Inflammatory macrophage (primary cell): Measurements from ENCODE around the gene ELL2.
"Not testable (repeated sequence)": the region's sequence is repeated elsewhere in the genome, so short reads cannot be mapped to it uniquely, and the experiment has no call there.

Source experiments
- DNase-seq, 2 donors: peaks; one replicate each; pipeline ENCODE4 v3.0.0-alpha.2; 2020 to 2022

ELL2 gene

GRCh38 chr5:95930141-95930930 is 31.3 kb downstream of the ELL2 start:
- no peak for DNase-seq

- DNase-seq = no peak
These were observed 32.9 kb downstream of the ELL2 start for GRCh38 chr5:95928724-95929253.

DNA sequence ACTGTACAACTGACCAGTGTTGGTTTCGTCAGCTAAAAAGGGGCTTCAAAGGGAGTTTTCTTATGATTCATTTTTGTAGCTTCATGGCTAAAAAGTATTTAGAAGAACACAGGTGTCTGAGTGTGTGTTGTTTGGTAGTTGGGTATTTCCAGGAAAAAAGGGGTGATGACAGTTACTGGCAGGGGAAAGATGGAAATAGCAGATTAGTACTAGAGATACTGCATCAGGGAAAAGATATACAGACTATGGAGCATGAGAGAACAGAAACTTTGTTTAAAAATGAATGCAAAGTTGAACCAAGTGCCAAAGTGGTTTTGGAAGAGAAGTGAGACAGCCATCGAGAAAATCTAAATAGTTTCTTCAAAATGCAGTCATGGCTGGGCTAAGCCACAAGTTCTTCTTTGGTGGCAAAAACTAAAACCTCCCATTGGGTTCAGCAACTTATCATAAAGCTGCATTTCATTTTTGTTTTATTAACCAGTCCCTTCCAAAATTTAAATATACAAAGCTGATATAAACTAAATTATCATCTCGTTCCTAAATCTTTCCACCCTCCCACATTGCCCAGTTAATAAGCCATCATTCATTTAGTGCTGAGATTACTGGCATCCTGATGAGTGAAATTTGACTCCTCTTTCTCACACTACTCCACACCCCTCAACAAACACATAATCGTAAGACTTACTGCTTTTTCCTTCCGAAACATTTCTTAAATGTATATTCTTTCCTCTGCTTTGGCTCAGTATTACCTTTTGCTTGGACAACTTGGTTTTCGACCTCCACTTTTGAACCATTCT is 33.5 kb downstream of the ELL2 start:
- no peak for DNase-seq

DNA sequence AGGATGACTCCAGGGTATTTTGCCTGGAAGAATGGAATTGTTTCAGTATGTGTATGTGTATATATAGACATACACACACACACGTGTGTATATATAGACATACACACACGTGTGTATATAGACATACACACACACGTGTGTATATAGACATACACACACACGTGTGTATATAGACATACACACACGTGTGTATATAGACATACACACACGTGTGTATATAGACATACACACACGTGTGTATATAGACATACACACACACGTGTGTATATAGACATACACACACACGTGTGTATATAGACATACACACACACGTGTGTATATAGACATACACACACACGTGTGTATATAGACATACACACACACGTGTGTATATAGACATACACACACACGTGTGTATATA is 34.4 kb downstream of the ELL2 start:
- not testable (repeated sequence) for DNase-seq

DNA sequence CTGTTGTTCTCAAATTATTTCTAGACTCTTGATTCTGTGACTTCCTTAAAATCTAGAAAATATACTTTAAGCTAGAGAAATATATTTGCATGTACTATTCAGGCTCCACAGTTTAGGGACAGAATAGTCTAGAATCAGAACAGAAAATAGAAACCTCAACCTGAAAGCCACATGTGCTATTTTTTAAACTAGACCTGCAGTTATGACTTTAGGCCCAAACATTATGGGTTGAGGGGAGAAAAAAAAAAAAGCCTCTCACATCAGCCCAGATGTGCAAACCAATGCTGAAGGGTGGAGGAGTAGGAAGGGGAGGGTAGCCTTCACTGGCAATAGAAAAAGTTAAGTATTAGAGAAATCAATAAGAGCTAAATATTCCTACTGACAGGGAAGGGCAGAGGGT is 35.7 kb downstream of the ELL2 start:
- DNase-seq = no peak

- no peak for DNase-seq
These were observed 36.3 kb downstream of the ELL2 start for GRCh38 chr5:95925378-95925744.

GRCh38 chr5:95924720-95925377 is 36.8 kb downstream of the ELL2 start:
- DNase-seq = peak; percentile 80 to 88

GRCh38 chr5:95923918-95924544 is 37.6 kb downstream of the ELL2 start:
- DNase-seq = peak; percentile 39 to 67

GRCh38 chr5:95922798-95923197 is 38.9 kb downstream of the ELL2 start:
- DNase-seq = no peak

DNA sequence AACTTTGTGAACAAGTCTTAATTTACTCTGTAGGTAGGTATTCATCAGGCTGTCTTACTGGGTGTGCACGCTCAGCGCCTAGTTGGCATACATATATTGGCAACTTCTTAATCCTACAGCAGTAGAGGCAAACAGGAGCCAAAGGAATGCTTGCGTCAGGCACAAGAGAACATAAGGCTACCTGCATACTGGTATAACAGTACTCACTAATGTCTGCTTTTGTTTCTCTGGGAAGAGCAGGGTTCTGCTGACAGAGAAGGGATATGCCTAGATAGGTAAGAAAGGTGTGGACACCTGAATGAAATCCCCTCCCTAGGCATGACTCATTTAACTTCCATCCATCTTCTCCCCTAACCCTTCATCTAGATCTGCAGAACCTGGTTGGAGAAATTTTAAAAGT is 40.1 kb downstream of the ELL2 start:
- DNase-seq = no peak

DNA sequence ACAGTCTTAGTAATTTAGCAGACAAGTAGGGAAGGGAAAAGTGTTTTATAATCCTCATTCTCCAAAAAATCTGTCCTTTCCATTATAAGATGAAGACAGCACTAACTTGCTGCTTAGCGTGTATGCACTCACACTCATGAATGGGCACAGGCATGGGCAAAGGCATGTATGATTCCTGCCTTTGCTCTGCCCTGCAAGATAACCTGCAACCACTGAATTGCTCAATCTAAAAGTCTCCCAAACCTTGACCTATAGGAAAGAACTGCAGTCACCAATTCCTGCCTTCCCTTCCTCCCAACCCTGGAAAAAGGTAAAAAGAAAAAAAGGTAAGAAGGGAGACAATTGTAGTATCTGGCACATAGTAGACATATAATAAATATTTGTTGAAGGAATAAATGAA is 40.8 kb downstream of the ELL2 start:
- DNase-seq = no peak

- DNase-seq = peak in 1 of 2 donors; percentile 72
These were observed 42.0 kb downstream of the ELL2 start for GRCh38 chr5:95919658-95920057.

DNA sequence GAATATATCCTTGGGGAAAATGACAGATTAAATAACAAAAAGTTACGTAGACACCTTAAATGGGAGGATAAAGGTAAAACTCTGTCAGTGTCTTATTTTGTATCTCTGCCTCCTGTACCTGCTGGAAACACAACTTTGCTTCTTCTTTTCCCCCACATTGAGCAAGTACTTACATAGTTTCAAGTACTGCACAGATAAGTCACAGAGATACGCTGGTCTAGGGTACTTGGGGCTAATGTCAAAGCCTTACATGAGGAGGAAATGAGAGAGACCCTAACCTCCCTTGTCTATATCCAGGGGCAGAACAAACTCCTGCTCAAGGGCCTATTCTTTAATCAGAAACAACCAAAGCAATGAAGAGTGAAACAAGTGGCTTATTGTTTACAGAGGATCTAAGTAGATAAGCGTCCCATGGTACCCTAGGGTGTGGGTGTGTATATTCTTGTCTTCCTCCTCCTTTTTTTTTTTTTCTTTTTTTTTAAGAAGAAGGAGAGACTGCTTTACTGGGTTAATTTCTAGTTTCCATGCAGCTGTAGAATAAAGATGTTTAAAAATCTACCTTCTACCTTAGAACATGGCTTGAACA is 43.1 kb downstream of the ELL2 start:
- no peak for DNase-seq

GRCh38 chr5:95917207-95917606 is 44.4 kb downstream of the ELL2 start:
- DNase-seq = no peak

DNA sequence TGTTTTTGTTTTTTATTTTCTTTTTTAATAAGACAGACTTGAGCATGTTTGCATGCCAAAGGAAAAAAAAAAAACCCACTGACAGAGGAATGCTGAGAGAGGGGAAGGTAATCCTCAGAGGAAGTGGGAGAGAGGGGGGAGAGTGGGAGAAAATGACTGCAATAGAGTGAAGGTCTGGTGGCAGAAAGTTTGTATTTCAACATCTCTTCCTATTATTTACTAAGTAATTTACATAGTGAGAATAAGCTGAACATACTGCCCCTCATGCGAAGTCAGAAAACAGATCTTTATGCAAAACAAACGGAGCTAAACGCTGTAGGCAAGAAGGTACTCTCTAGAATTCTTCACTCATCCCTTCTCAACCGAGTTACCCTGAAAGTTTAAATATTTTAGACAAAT is 45.0 kb downstream of the ELL2 start:
- DNase-seq = peak in 1 of 2 donors; percentile 9

GRCh38 chr5:95915999-95916686 is 45.5 kb downstream of the ELL2 start:
- peak; percentile 24 to 30 for DNase-seq

- DNase-seq = no peak
These were observed 48.0 kb downstream of the ELL2 start for GRCh38 chr5:95913663-95914062.

DNA sequence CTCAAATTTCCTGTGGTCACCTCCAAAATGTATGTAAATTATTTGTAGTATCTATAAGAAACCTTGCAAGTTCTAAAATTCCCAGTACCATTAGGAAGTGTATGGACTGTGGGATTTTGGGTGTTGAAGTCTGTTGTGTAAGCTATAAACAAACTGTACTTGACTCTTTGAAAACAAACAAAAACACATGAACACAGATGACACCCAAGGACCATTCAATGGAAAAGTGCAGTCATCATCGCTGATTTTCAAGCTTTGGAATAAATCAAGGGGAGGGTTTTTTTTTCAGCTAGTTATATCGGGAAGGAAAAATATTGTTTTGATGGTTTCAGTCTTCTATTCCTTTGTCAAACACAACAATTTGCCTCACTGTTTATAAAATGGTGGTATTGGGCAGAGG is 49.6 kb downstream of the ELL2 start:
- DNase-seq = no peak

- no peak for DNase-seq
These were observed 51.1 kb downstream of the ELL2 start for GRCh38 chr5:95910521-95910920.

- DNase-seq = no peak
These were observed 51.9 kb downstream of the ELL2 start for GRCh38 chr5:95909738-95910137.

DNA sequence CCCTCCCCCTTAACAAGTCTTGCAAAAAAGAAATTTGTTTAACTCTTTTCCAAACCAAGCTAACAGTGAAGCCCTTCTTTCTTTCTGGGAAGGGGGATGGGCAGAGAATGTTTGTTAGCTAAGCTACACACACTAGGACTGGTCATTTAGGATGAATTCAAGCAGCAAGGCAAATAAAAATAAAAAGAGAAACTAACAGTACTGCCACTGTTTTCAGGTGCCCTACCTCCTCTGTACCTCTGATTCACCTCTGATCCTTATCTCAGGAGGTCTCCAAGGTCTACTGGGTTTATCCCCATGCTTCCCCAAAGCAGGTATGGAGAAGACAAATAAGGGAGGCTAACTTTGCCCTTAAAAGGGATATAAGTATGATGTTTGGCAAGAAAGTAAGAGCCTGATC is 52.9 kb downstream of the ELL2 start:
- DNase-seq = no peak
